Aorta (tissue), 4 donors: Measurements from ENCODE around the gene TMEM123. TPM values are rescaled to one million over a fixed set of nuclear protein-coding genes. Genes with fewer than 3 reads are reported as not detected.

Experiments used
- polyA plus RNA-seq, 2 donors: library from polyadenylated mRNA; stranded (reverse); fragments of 200-250 nt; gene quantifications; one replicate each; pipeline ENCODE4 v1.2.3, GENCODE V29; 2013
- total RNA-seq, 2 donors: library from RNA; stranded (reverse); fragmentation: NEBNext Ultra II Directional; extraction: Animal tissue kit (Norgen Biotek cat#: 25700); gene quantifications; one replicate each; pipeline ENCODE4 v1.2.1, GENCODE V29; 2021
- donor health status: healthy with polysubstance abuse.
- donor health status: Bipolar disorder and iron deficiency.
- donor health status: DM: no; HTN: no; CAD: no.
- donor health status: DM: yes; HTN: yes; CAD: no.

Gene TMEM123
- total and polyA plus RNA-seq, 4 donors, result 42.1 to 116 (median 79.2) TPM

Other genes with a start within 250 kb of the TMEM123 start
- 10 to 100 TPM; 13.7 to 19.3 TPM for gene BIRC3, start 135.3 kb downstream of the TMEM123 start, total RNA-seq
- 10 to 100 TPM in 1 of 2 donors, 1 to 10 TPM in 1; 2.6 to 10.1 TPM for gene BIRC3, start 135.3 kb downstream of the TMEM123 start, polyA plus RNA-seq
- 10 to 100 TPM; 41.1 to 51.2 TPM for gene BIRC2, start 105.6 kb downstream of the TMEM123 start, total RNA-seq
- 10 to 100 TPM; 18.4 to 22.5 TPM for gene BIRC2, start 105.6 kb downstream of the TMEM123 start, polyA plus RNA-seq
- 1 to 10 TPM in 1 of 2 donors, under 1 TPM in 1; 0.42 to 2.2 TPM for gene MMP7, start 78.0 kb upstream of the TMEM123 start, total RNA-seq
- not detected for gene MMP7, start 78.0 kb upstream of the TMEM123 start, polyA plus RNA-seq
- gene MMP20, start 172.6 kb upstream of the TMEM123 start, total RNA-seq, result not detected
- not detected for gene MMP20, start 172.6 kb upstream of the TMEM123 start, polyA plus RNA-seq